Esophagus muscularis mucosa (tissue), 4 donors: ENCODE data around the gene POM121L12. TPM values are rescaled to one million over a fixed set of nuclear protein-coding genes. Genes with fewer than 3 reads are reported as not detected.

Source experiments
- DNase-seq: peaks from one replicate; pipeline ENCODE4 v3.0.0-alpha.2; 2017; ENCODE audit errors: extremely low spot score
- H3K27ac ChIP-seq, 4 donors: fragments of 200-600 bp; sonication (generic); replicated peaks in 1 of 4; 1 replicate in 3 of 4; 2 replicates in 1 of 4; pipeline ENCODE4 v1.5.1; 2016 to 2019; ENCODE audit warnings: mild to moderate bottlenecking in 1 of 4
- H3K27me3 ChIP-seq, 4 donors: fragments of 200-600 bp; sonication (generic); one replicate each; pipeline versions ENCODE4 v1.5.1 to v1.6.0; 2016 to 2019
- H3K36me3 ChIP-seq, 4 donors: fragments of 200-600 bp; sonication (generic); one replicate each; pipeline ENCODE4 v1.5.1; 2016 to 2019
- H3K4me1 ChIP-seq, 4 donors: fragments of 200-600 bp; sonication (generic); one replicate each; pipeline ENCODE4 v1.5.1; 2016 to 2019
- H3K4me3 ChIP-seq, 4 donors: fragments of 200-600 bp; sonication (generic); 1 replicate in 2 of 4; 2 replicates in 2 of 4; pipeline ENCODE4 v1.5.1; 2016 to 2019; ENCODE audit warnings: mild to moderate bottlenecking in 4 of 4, moderate library complexity in 1 of 4
- H3K9me3 ChIP-seq, 4 donors: fragments of 200-600 bp; sonication (generic); 1 replicate in 3 of 4; 2 replicates in 1 of 4; pipeline ENCODE4 v1.5.1; 2016 to 2019
- EP300 ChIP-seq: sonication (generic); formaldehyde crosslinking; IDR thresholded peaks from one replicate; pipeline ENCODE4 v1.6.1; 2017; ENCODE audit warnings: antibody characterized with exemption
- POLR2A ChIP-seq: fragments of 450-650 bp; IDR thresholded peaks from one replicate; pipeline ENCODE4 v1.6.1; 2017; ENCODE audit warnings: antibody characterized with exemption, moderate library complexity, mild to moderate bottlenecking, low read depth
- POLR2AphosphoS5 ChIP-seq, 2 donors: sonication (generic); formaldehyde crosslinking; IDR thresholded peaks; one replicate each; pipeline ENCODE4 v1.6.1; 2017; ENCODE audit warnings: antibody characterized with exemption in 2 of 2
- WGBS: methylation state at CpG from one replicate; pipeline ENCODE4 v1.1.5; 2018; 5-methylcytosine and 5-hydroxymethylcytosine counted together
- intact Hi-C: fragments of 100-400 bp; cut with DNase I; formaldehyde crosslinking; loops from one replicate; pipeline ENCODE4 v1.15.1; 2023
- total RNA-seq, 4 donors: library from RNA; depleted of rRNA; stranded (reverse); fragments of >200 nt; gene quantifications; one replicate each; pipeline versions ENCODE4 v1.1.0 to v1.2.1, GENCODE V29; 2016
- TF ChIP-seq, protein P1 (sequence below), 3 experiments: fragments of 200-600 bp in 2 of 3; fragments of 450-650 bp in 1 of 3; sonication (generic) in 2 of 3; IDR thresholded peaks; one replicate each; pipeline ENCODE4 v1.5.1; 2017 to 2019; ENCODE audit warnings: antibody characterized with exemption in 3 of 3, mild to moderate bottlenecking in 2 of 3, moderate library complexity in 1 of 3

POM121L12 gene
- total RNA-seq, 4 donors from 2014 or later, result not detected

DNA sequence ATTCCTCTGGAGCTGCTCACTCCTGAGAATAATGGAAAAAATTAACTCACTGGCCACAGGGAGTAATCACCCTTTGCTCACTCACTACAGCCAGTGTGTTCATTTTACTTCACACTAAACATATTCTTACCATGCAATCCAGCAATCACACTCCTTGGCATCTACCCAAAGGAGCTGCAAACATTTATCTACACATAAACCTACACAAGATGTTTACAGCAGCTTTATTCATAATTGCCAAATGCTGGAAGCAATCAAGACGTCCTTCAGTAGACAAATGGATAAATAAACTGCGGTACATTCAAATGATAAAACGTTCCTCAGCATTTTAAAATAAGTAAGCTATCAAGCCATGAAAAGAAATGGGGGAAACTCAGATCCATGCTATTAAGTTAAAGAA lies 34.2 kb upstream of the POM121L12 start:
- intact Hi-C loops, result no loop called here
- TF ChIP-seq POLR2AphosphoS5 (IDR thresholded peaks at IDR 0.05) (no peak), POLR2A (no peak), EP300 (no peak)
- TF ChIP-seq, protein P1, sequence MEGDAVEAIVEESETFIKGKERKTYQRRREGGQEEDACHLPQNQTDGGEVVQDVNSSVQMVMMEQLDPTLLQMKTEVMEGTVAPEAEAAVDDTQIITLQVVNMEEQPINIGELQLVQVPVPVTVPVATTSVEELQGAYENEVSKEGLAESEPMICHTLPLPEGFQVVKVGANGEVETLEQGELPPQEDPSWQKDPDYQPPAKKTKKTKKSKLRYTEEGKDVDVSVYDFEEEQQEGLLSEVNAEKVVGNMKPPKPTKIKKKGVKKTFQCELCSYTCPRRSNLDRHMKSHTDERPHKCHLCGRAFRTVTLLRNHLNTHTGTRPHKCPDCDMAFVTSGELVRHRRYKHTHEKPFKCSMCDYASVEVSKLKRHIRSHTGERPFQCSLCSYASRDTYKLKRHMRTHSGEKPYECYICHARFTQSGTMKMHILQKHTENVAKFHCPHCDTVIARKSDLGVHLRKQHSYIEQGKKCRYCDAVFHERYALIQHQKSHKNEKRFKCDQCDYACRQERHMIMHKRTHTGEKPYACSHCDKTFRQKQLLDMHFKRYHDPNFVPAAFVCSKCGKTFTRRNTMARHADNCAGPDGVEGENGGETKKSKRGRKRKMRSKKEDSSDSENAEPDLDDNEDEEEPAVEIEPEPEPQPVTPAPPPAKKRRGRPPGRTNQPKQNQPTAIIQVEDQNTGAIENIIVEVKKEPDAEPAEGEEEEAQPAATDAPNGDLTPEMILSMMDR (IDR thresholded peaks at IDR 0.05), result no peak
- no peak for DNase-seq
- no peak overlapping the region for H3K4me3 ChIP-seq
- no peaks in the 10 kb centered on the region for H3K9me3 ChIP-seq
- H3K4me1 ChIP-seq, result peaks cover 0 to 6% (median 0%) of the 10 kb centered on the region in 4 donors
- H3K27me3 ChIP-seq, result no peaks in the 10 kb centered on the region
- WGBS, result 39% methylated on average over 3 of the region's 3 CpGs
- H3K27ac ChIP-seq, result no peak overlapping the region
- H3K36me3 ChIP-seq, result no peaks in the 10 kb centered on the region

DNA sequence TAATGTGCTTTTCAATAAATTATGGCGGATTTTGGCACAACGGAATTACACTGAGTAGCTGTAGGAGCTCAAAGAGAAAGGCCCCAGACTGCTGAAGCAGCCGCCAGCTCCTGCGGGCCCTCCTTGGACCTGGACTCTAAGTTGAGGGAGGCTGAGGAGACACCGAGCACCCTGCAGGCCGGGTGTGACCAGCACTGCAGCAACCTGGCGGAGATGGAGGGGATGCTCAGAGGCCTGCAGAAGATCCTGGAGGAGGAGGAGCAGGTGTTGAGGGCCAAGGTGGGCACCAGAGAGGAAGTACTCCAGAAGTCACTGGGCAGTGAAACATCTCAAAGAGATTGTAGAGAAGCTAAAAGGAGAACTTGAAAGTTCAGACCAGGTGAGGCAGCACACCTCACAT lies 33.0 kb upstream of the POM121L12 start:
- WGBS, result 97% methylated on average over 7 of the region's 7 CpGs
- intact Hi-C loops, result no loop called here

DNA sequence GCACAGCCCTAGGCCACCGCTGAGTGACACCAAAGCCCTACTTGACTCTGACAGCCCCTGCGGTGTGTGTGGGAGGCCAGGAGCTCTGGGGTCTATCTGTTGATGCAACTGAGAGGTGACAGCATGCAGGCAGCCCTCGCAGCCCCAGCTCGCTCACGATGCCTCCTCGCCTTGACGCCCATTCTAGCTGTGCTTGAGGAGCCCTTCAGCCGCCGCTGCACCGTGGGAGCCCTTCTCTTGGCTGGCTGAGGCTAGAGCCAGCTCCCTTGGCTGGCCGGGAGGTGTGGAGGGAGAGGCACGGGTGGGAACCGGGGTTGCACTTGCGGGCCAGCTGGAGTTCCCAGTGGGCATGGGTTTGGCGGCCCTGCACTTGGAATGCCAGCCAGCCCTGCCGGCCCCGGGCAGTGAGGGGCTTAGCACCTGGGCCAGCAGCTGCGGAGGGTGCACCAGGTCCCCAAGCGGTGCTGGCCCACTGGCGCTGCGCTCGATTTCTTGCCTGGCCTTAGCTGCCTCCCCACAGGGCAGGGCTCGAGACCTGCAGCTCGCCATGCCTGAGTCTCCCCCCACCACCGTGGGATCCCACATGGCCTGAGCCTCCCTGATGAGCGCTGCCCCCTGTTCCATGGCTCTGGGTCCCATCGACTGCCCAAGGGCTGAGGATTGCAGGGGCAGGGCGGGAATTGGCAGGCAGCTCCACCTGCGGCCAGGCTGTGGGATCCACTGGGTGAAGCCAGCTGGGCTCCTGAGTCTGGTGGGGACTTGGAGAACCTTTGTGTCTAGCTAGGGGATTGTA lies 31.6 kb upstream of the POM121L12 start:
- Histone ChIP-seq H3K27me3 (no peaks in the 10 kb centered on the region), H3K36me3 (no peaks in the 10 kb centered on the region), H3K4me3 (no peak overlapping the region), H3K27ac (no peak overlapping the region), H3K9me3 (no peaks in the 10 kb centered on the region), H3K4me1 (peaks cover 0 to 6% (median 0%) of the 10 kb centered on the region in 4 donors)
- intact Hi-C loops, result no loop called here
- WGBS, result 86% methylated on average over 14 of the region's 29 CpGs
- TF ChIP-seq POLR2AphosphoS5 (IDR thresholded peaks at IDR 0.05) (no peak), POLR2A (no peak), EP300 (no peak)
- TF ChIP-seq, protein P1 (IDR thresholded peaks at IDR 0.05), result no peak
- no peak for DNase-seq

More for the DNA sequence above, 33.0 kb upstream of the POM121L12 start:
- Histone ChIP-seq H3K36me3 (no peaks in the 10 kb centered on the region), H3K4me3 (no peak overlapping the region), H3K27ac (no peak overlapping the region), H3K27me3 (no peaks in the 10 kb centered on the region), H3K9me3 (no peaks in the 10 kb centered on the region), H3K4me1 (peaks cover 0 to 6% (median 0%) of the 10 kb centered on the region in 4 donors)
- DNase-seq, result no peak
- TF ChIP-seq POLR2A (no peak), EP300 (no peak), POLR2AphosphoS5 (IDR thresholded peaks at IDR 0.05) (no peak)
- TF ChIP-seq, protein P1 (IDR thresholded peaks at IDR 0.05), result no peak

DNA sequence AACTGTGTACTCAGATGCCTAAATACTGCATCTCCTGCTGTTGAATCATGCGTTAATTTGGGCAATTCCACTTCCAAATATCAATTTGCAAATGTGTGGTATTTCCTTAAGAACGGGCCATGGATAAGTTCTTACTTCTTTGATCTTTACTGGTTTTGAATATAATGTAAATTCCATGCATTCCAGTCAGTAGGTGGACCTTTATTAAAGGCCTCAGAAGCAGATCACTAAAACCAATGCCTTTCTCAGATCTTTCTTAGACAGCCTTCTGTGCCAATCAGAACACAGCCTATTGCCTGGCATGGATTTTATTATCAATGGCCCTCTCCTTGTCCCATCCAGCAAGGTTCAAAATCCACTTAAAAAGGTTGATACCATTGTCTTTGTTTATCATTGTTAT lies 21.5 kb upstream of the POM121L12 start:
- no peak for DNase-seq
- intact Hi-C loops, result no loop called here
- TF ChIP-seq EP300, result no peak
- TF ChIP-seq, protein P1 (IDR thresholded peaks at IDR 0.05), result no peak
- no peak for TF ChIP-seq POLR2AphosphoS5 (IDR thresholded peaks at IDR 0.05)
- no peak for TF ChIP-seq POLR2A
- no peaks in the 10 kb centered on the region for H3K36me3 ChIP-seq
- H3K9me3 ChIP-seq, result no peaks in the 10 kb centered on the region
- H3K27me3 ChIP-seq, result no peaks in the 10 kb centered on the region
- no peak overlapping the region for H3K27ac ChIP-seq
- H3K4me3 ChIP-seq, result no peak overlapping the region
- 69% methylated on average over 2 of the region's 2 CpGs for WGBS
- H3K4me1 ChIP-seq, result no peaks in the 10 kb centered on the region

DNA sequence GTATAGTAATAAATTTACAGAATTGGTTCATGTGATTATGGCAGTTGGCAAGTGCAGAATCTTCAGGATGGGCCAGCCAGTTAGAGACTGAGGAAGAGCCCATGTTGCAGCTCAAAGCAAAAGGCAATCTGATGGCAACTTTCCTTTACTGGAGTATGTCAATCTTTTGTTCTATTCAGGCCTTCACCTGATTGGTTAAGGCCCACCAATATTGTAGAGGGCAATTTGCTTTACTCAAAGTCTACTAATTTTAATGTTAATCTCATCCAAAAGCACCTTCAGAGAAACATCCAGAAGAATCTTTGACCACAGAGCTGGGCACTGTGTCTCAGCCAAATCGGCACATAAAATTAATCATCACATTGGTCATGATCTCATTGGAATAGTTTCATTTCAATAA lies 20.0 kb upstream of the POM121L12 start:
- DNase-seq, result no peak
- Histone ChIP-seq H3K4me3 (no peak overlapping the region), H3K9me3 (no peaks in the 10 kb centered on the region), H3K4me1 (no peaks in the 10 kb centered on the region), H3K27me3 (no peaks in the 10 kb centered on the region), H3K36me3 (no peaks in the 10 kb centered on the region), H3K27ac (no peak overlapping the region)
- WGBS, result 91% methylated on average over 1 of the region's 1 CpG
- intact Hi-C loops, result no loop called here
- TF ChIP-seq POLR2A, result no peak
- no peak for TF ChIP-seq POLR2AphosphoS5 (IDR thresholded peaks at IDR 0.05)
- TF ChIP-seq, protein P1 (IDR thresholded peaks at IDR 0.05), result no peak
- TF ChIP-seq EP300, result no peak
